Mesenchymal stem cell (in vitro differentiated cells and primary cell): ENCODE measurements around the gene ZBTB45.

Source experiments
- DNase-seq: peaks from one replicate; pipeline ENCODE4 v3.0.0-alpha.2; 2013
- H2AFZ ChIP-seq: one replicate; pipeline ENCODE4 v1.6.1; 2013; ENCODE audit warnings: low read depth, mild to moderate bottlenecking, control low read depth, inconsistent platforms, low read length, moderate library complexity
- H2AK5ac ChIP-seq: 2 replicates; pipeline ENCODE4 v1.6.1; 2013; ENCODE audit warnings: low read length, moderate library complexity, mild to moderate bottlenecking, inconsistent platforms; ENCODE audit not compliant: severe bottlenecking
- H2BK120ac ChIP-seq: one replicate; pipeline ENCODE4 v1.6.1; 2013; ENCODE audit warnings: low read depth, mild to moderate bottlenecking, inconsistent platforms, low read length, moderate library complexity
- H2BK12ac ChIP-seq, 2 experiments: one replicate each; pipeline ENCODE4 v1.6.1; 2013; ENCODE audit warnings: inconsistent platforms in 2 of 2, low read length in 2 of 2, mild to moderate bottlenecking in 2 of 2, moderate library complexity in 2 of 2, control low read depth in 1 of 2
- H2BK15ac ChIP-seq: one replicate; pipeline ENCODE4 v1.6.1; 2013; ENCODE audit warnings: mild to moderate bottlenecking, low read depth, inconsistent platforms; ENCODE audit not compliant: poor library complexity, severe bottlenecking
- H2BK5ac ChIP-seq: 2 replicates; pipeline ENCODE4 v1.6.1; 2013; ENCODE audit warnings: low read depth, mild to moderate bottlenecking, low read length, control low read depth, inconsistent platforms; ENCODE audit not compliant: poor library complexity, severe bottlenecking
- H3K14ac ChIP-seq, 2 experiments: one replicate each; pipeline ENCODE4 v1.6.1; 2013; ENCODE audit warnings: inconsistent platforms in 2 of 2, low read length in 2 of 2, control low read depth in 1 of 2, mild to moderate bottlenecking in 1 of 2, moderate library complexity in 1 of 2
- H3K18ac ChIP-seq, 2 experiments: one replicate each; pipeline ENCODE4 v1.6.1; 2013; ENCODE audit warnings: inconsistent platforms in 2 of 2, low read length in 2 of 2, control low read depth in 1 of 2, low read depth in 1 of 2, mild to moderate bottlenecking in 1 of 2
- H3K23ac ChIP-seq, 2 experiments: one replicate each; pipeline ENCODE4 v1.6.1; 2013; ENCODE audit warnings: inconsistent platforms in 2 of 2, low read length in 2 of 2, mild to moderate bottlenecking in 2 of 2, moderate library complexity in 2 of 2, control low read depth in 1 of 2
- H3K27ac ChIP-seq: 2 replicates; pipeline ENCODE4 v1.5.1; 2013; ENCODE audit warnings: mild to moderate bottlenecking, moderate library complexity, low read length, control low read depth, inconsistent platforms; ENCODE audit not compliant: poor library complexity, severe bottlenecking
- H3K27me3 ChIP-seq, 2 experiments: 2 replicates each; pipeline versions ENCODE4 v1.6.1 to v1.7.0; 2013; ENCODE audit warnings: low read length in 2 of 2, mild to moderate bottlenecking in 2 of 2, moderate library complexity in 2 of 2, control low read depth in 1 of 2, inconsistent platforms in 1 of 2; ENCODE audit not compliant: control insufficient read depth in 1 of 2, insufficient read depth in 1 of 2
- H3K36me3 ChIP-seq, 2 experiments: 2 replicates each; pipeline versions ENCODE4 v1.6.1 to v1.7.0; 2013; ENCODE audit warnings: low read length in 2 of 2, control low read depth in 1 of 2, inconsistent platforms in 1 of 2, low read depth in 1 of 2, mild to moderate bottlenecking in 1 of 2; ENCODE audit not compliant: insufficient read depth in 2 of 2, control insufficient read depth in 1 of 2
- H3K4ac ChIP-seq, 2 experiments: one replicate each; pipeline ENCODE4 v1.6.1; 2013; ENCODE audit warnings: inconsistent platforms in 2 of 2, low read length in 2 of 2, mild to moderate bottlenecking in 2 of 2, moderate library complexity in 2 of 2, control low read depth in 1 of 2, low read depth in 1 of 2
- H3K4me1 ChIP-seq: 2 replicates; pipeline ENCODE4 v1.6.1; 2013; ENCODE audit warnings: low read depth, low read length, control low read depth; ENCODE audit not compliant: control insufficient read depth, insufficient read depth
- H3K4me2 ChIP-seq: 2 replicates; pipeline ENCODE4 v1.6.1; 2013; ENCODE audit warnings: low read length, mild to moderate bottlenecking, inconsistent platforms; ENCODE audit not compliant: poor library complexity, severe bottlenecking
- H3K4me3 ChIP-seq, 2 experiments: 2 replicates each; pipeline versions ENCODE4 v1.5.1 to v1.7.0; 2013; ENCODE audit warnings: low read length in 2 of 2, mild to moderate bottlenecking in 2 of 2, control low read depth in 1 of 2, low read depth in 1 of 2; ENCODE audit not compliant: insufficient read depth in 1 of 2
- H3K79me1 ChIP-seq: replicated peaks from 2 replicates; pipeline ENCODE4 v1.6.1; 2013; ENCODE audit warnings: mild to moderate bottlenecking, control low read depth, low read length, inconsistent platforms; ENCODE audit not compliant: poor library complexity, severe bottlenecking
- H3K9ac ChIP-seq: 2 replicates; pipeline ENCODE4 v1.7.0; 2013; ENCODE audit warnings: mild to moderate bottlenecking, low read length, moderate library complexity
- H3K9me3 ChIP-seq: 2 replicates; pipeline ENCODE4 v1.7.0; 2013; ENCODE audit warnings: mild to moderate bottlenecking, low read length; ENCODE audit not compliant: control insufficient read depth
- H4K8ac ChIP-seq: one replicate; pipeline ENCODE4 v1.6.1; 2013; ENCODE audit warnings: inconsistent platforms, mild to moderate bottlenecking, low read length, moderate library complexity
- H4K91ac ChIP-seq: one replicate; pipeline ENCODE4 v1.6.1; 2013; ENCODE audit warnings: mild to moderate bottlenecking, low read length, inconsistent platforms
- WGBS: methylation state at CpG from one replicate; pipeline ENCODE4 v1.1.7; 2013; ENCODE audit warnings: mixed read lengths; 5-methylcytosine and 5-hydroxymethylcytosine counted together

ZBTB45 gene

GRCh38 chr19:58560007-58560887 lies 40.6 kb upstream of the ZBTB45 start:
- Histone ChIP-seq H3K36me3 (peaks cover 15 to 35% of the 10 kb centered on the region in 2 experiments), H3K4ac (peak overlapping the region; percentile 52 to 95), H3K4me3 (peak overlapping the region; percentile 79 to 99), H2BK120ac (no peak overlapping the region), H2BK12ac (peak overlapping the region; percentile 55 to 72), H3K9ac (peak overlapping the region; percentile 100), H2BK5ac (no peak overlapping the region), H3K4me2 (peak overlapping the region; percentile 89), H3K27me3 (no peaks in the 10 kb centered on the region), H4K91ac (peak overlapping the region; percentile 98), H3K9me3 (no peaks in the 10 kb centered on the region), H3K18ac (peak overlapping the region; percentile 81 to 95), H3K14ac (peak overlapping the region in 1 of 2 experiments; percentile 85), H3K79me1 (peaks cover 26% of the 10 kb centered on the region), H2AFZ (peak overlapping the region; percentile 56), H3K4me1 (peaks cover 38% of the 10 kb centered on the region), H2AK5ac (peak overlapping the region; percentile 94), H4K8ac (peak overlapping the region; percentile 99), H3K23ac (no peak overlapping the region), H3K27ac (peak overlapping the region; percentile 99), H2BK15ac (peak overlapping the region; percentile 53)
- DNase-seq, result no peak
- WGBS, result 94% methylated on average over 8 of the region's 8 CpGs

- peak overlapping the region; percentile 55 to 72 for H2BK12ac ChIP-seq
- peak overlapping the region; percentile 99 for H3K27ac ChIP-seq
- WGBS, result under 1% methylated on average over 27 of the region's 33 CpGs
- peaks cover 27% of the 10 kb centered on the region for H3K79me1 ChIP-seq
- peak overlapping the region; percentile 94 for H2AK5ac ChIP-seq
- peaks cover 40% of the 10 kb centered on the region for H3K4me1 ChIP-seq
- H3K18ac ChIP-seq, result peak overlapping the region; percentile 98 to 100
- H3K4me3 ChIP-seq, result peak overlapping the region; percentile 79 to 99
- H3K23ac ChIP-seq, result peak overlapping the region in 1 of 2 experiments; percentile 86
- H2BK5ac ChIP-seq, result peak overlapping the region; percentile 54
- H3K9me3 ChIP-seq, result no peaks in the 10 kb centered on the region
- peak overlapping the region; percentile 97 to 100 for H3K4ac ChIP-seq
- peak; percentile 95 for DNase-seq
- H2BK120ac ChIP-seq, result peak overlapping the region; percentile 69
- H3K4me2 ChIP-seq, result peak overlapping the region; percentile 89
- H4K91ac ChIP-seq, result peak overlapping the region; percentile 100
- peak overlapping the region; percentile 56 for H2AFZ ChIP-seq
- peak overlapping the region; percentile 99 for H4K8ac ChIP-seq
- peak overlapping the region; percentile 94 for H2BK15ac ChIP-seq
- peak overlapping the region in 1 of 2 experiments; percentile 98 for H3K14ac ChIP-seq
- H3K36me3 ChIP-seq, result peaks cover 15 to 37% of the 10 kb centered on the region in 2 experiments
- peak overlapping the region; percentile 100 for H3K9ac ChIP-seq
- no peaks in the 10 kb centered on the region for H3K27me3 ChIP-seq
Observed at GRCh38 chr19:58559275-58560006, 39.8 kb upstream of the ZBTB45 start.

GRCh38 chr19:58558623-58559274 lies 39.1 kb upstream of the ZBTB45 start:
- peak overlapping the region; percentile 87 to 99 for H3K4me3 ChIP-seq
- peak overlapping the region; percentile 90 for H2AK5ac ChIP-seq
- H3K23ac ChIP-seq, result peak overlapping the region in 1 of 2 experiments; percentile 98
- peak overlapping the region; percentile 90 for H2BK5ac ChIP-seq
- peak overlapping the region in 1 of 2 experiments; percentile 81 for H2BK12ac ChIP-seq
- no peaks in the 10 kb centered on the region for H3K9me3 ChIP-seq
- no peaks in the 10 kb centered on the region for H3K27me3 ChIP-seq
- DNase-seq, result peak; percentile 98
- H3K36me3 ChIP-seq, result peaks cover 15 to 40% of the 10 kb centered on the region in 2 experiments
- H3K79me1 ChIP-seq, result peaks cover 30% of the 10 kb centered on the region
- H3K18ac ChIP-seq, result peak overlapping the region; percentile 100
- H4K8ac ChIP-seq, result peak overlapping the region; percentile 99
- H2BK120ac ChIP-seq, result peak overlapping the region; percentile 90
- H4K91ac ChIP-seq, result peak overlapping the region; percentile 100
- peak overlapping the region; percentile 99 for H3K27ac ChIP-seq
- H3K4ac ChIP-seq, result peak overlapping the region; percentile 99 to 100
- H3K4me1 ChIP-seq, result peaks cover 47% of the 10 kb centered on the region
- under 1% methylated on average over 64 of the region's 76 CpGs for WGBS
- H2BK15ac ChIP-seq, result peak overlapping the region; percentile 96
- peak overlapping the region; percentile 100 for H3K9ac ChIP-seq
- H3K4me2 ChIP-seq, result peak overlapping the region; percentile 89
- peak overlapping the region in 1 of 2 experiments; percentile 100 for H3K14ac ChIP-seq
- peak overlapping the region; percentile 81 for H2AFZ ChIP-seq
